SH-SY5Y (cell line): ENCODE results near the gene PER1.

Experiments used
- GATA2 ChIP-seq: IDR thresholded peaks from 2 replicates; pipeline ENCODE4 v1.6.1; 2011; ENCODE audit warnings: mild to moderate bottlenecking, low read depth, low read length
- GATA3 ChIP-seq: IDR thresholded peaks from 2 replicates; pipeline ENCODE4 v1.6.1; 2011; ENCODE audit warnings: low read depth, mild to moderate bottlenecking, low read length, moderate library complexity

- TF ChIP-seq GATA2 (no peak), GATA3 (no peak)
These were observed 36.1 kb upstream of the PER1 start for GRCh38 chr17:8188263-8188839.
